H9 (cell line): ENCODE results near the gene CSMD2. TPM values are rescaled to one million over a fixed set of nuclear protein-coding genes. Genes with fewer than 3 reads are reported as not detected.
A peak's percentile ranks its signal among the peaks of the same experiment; 100 is the strongest.

Experiments used
- DNase-seq: peaks from one replicate; pipeline ENCODE4 v3.0.0-alpha.2; 2017
- H2AFZ ChIP-seq: one replicate; pipeline ENCODE4 v1.6.1; 2013; ENCODE audit warnings: mild to moderate bottlenecking, low read length, control low read depth, moderate library complexity
- H2AK5ac ChIP-seq: 2 replicates; pipeline ENCODE4 v1.6.1; 2013; ENCODE audit warnings: low read length, control low read depth, mixed read lengths; ENCODE audit not compliant: insufficient read length
- H2BK120ac ChIP-seq: one replicate; pipeline ENCODE4 v1.6.1; 2013; ENCODE audit warnings: low read depth, mild to moderate bottlenecking, low read length, control low read depth, inconsistent platforms; ENCODE audit not compliant: poor library complexity, severe bottlenecking
- H2BK12ac ChIP-seq: 2 replicates; pipeline ENCODE4 v1.6.1; 2013; ENCODE audit warnings: low read length, control low read depth, mixed read lengths, low read depth; ENCODE audit not compliant: insufficient read length
- H2BK15ac ChIP-seq: 2 replicates; pipeline ENCODE4 v1.6.1; 2013; ENCODE audit warnings: low read depth, low read length, control low read depth
- H2BK20ac ChIP-seq: one replicate; pipeline ENCODE4 v1.6.1; 2013; ENCODE audit warnings: low read depth, mild to moderate bottlenecking, low read length, control low read depth, inconsistent platforms; ENCODE audit not compliant: poor library complexity, severe bottlenecking
- H2BK5ac ChIP-seq: 2 replicates; pipeline ENCODE4 v1.6.1; 2013; ENCODE audit warnings: low read length, control low read depth, mixed read lengths; ENCODE audit not compliant: insufficient read length
- H3K14ac ChIP-seq: 2 replicates; pipeline ENCODE4 v1.6.1; 2013; ENCODE audit warnings: low read length, control low read depth; ENCODE audit not compliant: insufficient read depth
- H3K18ac ChIP-seq: 2 replicates; pipeline ENCODE4 v1.6.1; 2013; ENCODE audit warnings: low read depth, mild to moderate bottlenecking, mixed read lengths, low read length, control low read depth; ENCODE audit not compliant: insufficient read length
- H3K23ac ChIP-seq: 2 replicates; pipeline ENCODE4 v1.6.1; 2013; ENCODE audit warnings: low read length, control low read depth, mixed read lengths, low read depth; ENCODE audit not compliant: insufficient read length
- H3K23me2 ChIP-seq: 2 replicates; pipeline ENCODE4 v1.6.1; 2013; ENCODE audit warnings: low read depth, mild to moderate bottlenecking, mixed read lengths, low read length, control low read depth; ENCODE audit not compliant: insufficient read length, poor library complexity, severe bottlenecking
- H3K27ac ChIP-seq: 2 replicates; pipeline ENCODE4 v1.5.1; 2013; ENCODE audit warnings: low read length, control low read depth, mixed read lengths, low read depth; ENCODE audit not compliant: insufficient read length
- H3K27me3 ChIP-seq: 2 replicates; pipeline ENCODE4 v1.6.1; 2013; ENCODE audit warnings: low read length, control low read depth, inconsistent platforms; ENCODE audit not compliant: insufficient read depth
- H3K4ac ChIP-seq: 2 replicates; pipeline ENCODE4 v1.6.1; 2013; ENCODE audit warnings: low read depth, mild to moderate bottlenecking, control low read depth, inconsistent platforms, low read length, moderate library complexity
- H3K4me1 ChIP-seq: 2 replicates; pipeline ENCODE4 v1.6.1; 2013; ENCODE audit warnings: low read length, control low read depth, inconsistent platforms; ENCODE audit not compliant: insufficient read depth
- H3K4me2 ChIP-seq: 2 replicates; pipeline ENCODE4 v1.6.1; 2013; ENCODE audit warnings: low read length, control low read depth, mixed read lengths; ENCODE audit not compliant: insufficient read length, insufficient read depth
- H3K56ac ChIP-seq: 2 replicates; pipeline ENCODE4 v1.6.1; 2013; ENCODE audit warnings: low read depth, mild to moderate bottlenecking, mixed read lengths, low read length, control low read depth; ENCODE audit not compliant: insufficient read length
- H3K79me1 ChIP-seq: 2 replicates; pipeline ENCODE4 v1.6.1; 2013; ENCODE audit warnings: low read depth, mild to moderate bottlenecking, moderate library complexity, low read length, control low read depth, inconsistent platforms; ENCODE audit not compliant: insufficient read depth, poor library complexity, severe bottlenecking
- H3K79me2 ChIP-seq: 2 replicates; pipeline ENCODE4 v1.6.1; 2013; ENCODE audit warnings: low read length, control low read depth, inconsistent platforms; ENCODE audit not compliant: insufficient read depth
- H3K9ac ChIP-seq: 2 replicates; pipeline ENCODE4 v1.6.1; 2013; ENCODE audit warnings: low read length, control low read depth, mixed read lengths; ENCODE audit not compliant: insufficient read length; ENCODE audit errors: extremely low read depth
- H3K9me3 ChIP-seq: one replicate; pipeline ENCODE4 v1.6.1; 2013; ENCODE audit warnings: low read depth, low read length, inconsistent platforms; ENCODE audit not compliant: control insufficient read depth
- H3T11ph ChIP-seq: one replicate; pipeline ENCODE4 v1.6.1; 2013; ENCODE audit warnings: mild to moderate bottlenecking, low read length, control low read depth, inconsistent platforms
- H4K20me1 ChIP-seq: one replicate; pipeline ENCODE4 v1.6.1; 2013; ENCODE audit not compliant: control insufficient read depth, insufficient read length, insufficient read depth
- H4K5ac ChIP-seq: 2 replicates; pipeline ENCODE4 v1.6.1; 2013; ENCODE audit warnings: low read depth, mild to moderate bottlenecking, mixed read lengths, low read length, control low read depth; ENCODE audit not compliant: insufficient read length
- H4K8ac ChIP-seq: replicated peaks from 2 replicates; pipeline ENCODE4 v1.6.1; 2013; ENCODE audit warnings: low read length, control low read depth, mixed read lengths, low read depth; ENCODE audit not compliant: insufficient read length
- H4K91ac ChIP-seq: 2 replicates; pipeline ENCODE4 v1.6.1; 2013; ENCODE audit warnings: low read depth, mild to moderate bottlenecking, moderate library complexity, mixed read lengths, low read length, control low read depth; ENCODE audit not compliant: insufficient read length
- H3K27ac Mint-ChIP-seq, 3 experiments: 2 replicates in 2 of 3; 3 replicates in 1 of 3; pipeline ENCODE4 v1.8.0; 2020 to 2021; ENCODE audit warnings: mixed read lengths in 3 of 3, mild to moderate bottlenecking in 1 of 3, moderate library complexity in 1 of 3
- H3K27me3 Mint-ChIP-seq: 2 replicates; pipeline ENCODE4 v1.8.0; 2021; ENCODE audit warnings: low read depth, mild to moderate bottlenecking, moderate library complexity, mixed read lengths
- H3K36me3 Mint-ChIP-seq, 3 experiments: 2 replicates in 2 of 3; 3 replicates in 1 of 3; pipeline ENCODE4 v1.8.0; 2020 to 2021; ENCODE audit warnings: low read depth in 3 of 3, mixed read lengths in 3 of 3; ENCODE audit not compliant: insufficient read depth in 1 of 3
- H3K4me1 Mint-ChIP-seq, 2 experiments: 2 replicates each; pipeline ENCODE4 v1.8.0; 2020; ENCODE audit warnings: mixed read lengths in 2 of 2
- H3K4me3 Mint-ChIP-seq, 2 experiments: 2 replicates in 1 of 2; 3 replicates in 1 of 2; pipeline ENCODE4 v1.8.0; 2020 to 2021; ENCODE audit warnings: mild to moderate bottlenecking in 2 of 2, mixed read lengths in 2 of 2, moderate library complexity in 1 of 2
- H3K9me3 Mint-ChIP-seq, 2 experiments: 2 replicates in 1 of 2; 3 replicates in 1 of 2; pipeline ENCODE4 v1.8.0; 2020; ENCODE audit warnings: mild to moderate bottlenecking in 2 of 2, mixed read lengths in 2 of 2, moderate library complexity in 1 of 2
- CTCF ChIP-seq: fragments of 200-600 bp; sonication (generic); conservative IDR thresholded peaks from 3 replicates; pipeline ENCODE4 v1.8.0; 2021; ENCODE audit warnings: antibody characterized with exemption, mild to moderate bottlenecking
- WGBS: extraction: QIAGEN DNeasy Blood & Tissue Kit; methylation state at CpG from one replicate; pipeline ENCODE4 v1.1.7; 2013; ENCODE audit warnings: missing lambda C conversion rate, low lambda C conversion rate, mixed read lengths; ENCODE audit not compliant: insufficient read length; ENCODE audit errors: extremely low coverage; 5-methylcytosine and 5-hydroxymethylcytosine counted together
- total RNA-seq: library from RNA; stranded (reverse); gene quantifications from 2 replicates; pipeline ENCODE4 v1.2.1, GENCODE V29; 2021

CSMD2 gene
- total RNA-seq, 1 experiment from 2014 or later = 6.4 TPM

- DNase-seq = peak; percentile 42
- no peak overlapping the region for H3K27ac ChIP-seq
- H3K9me3 Mint-ChIP-seq = no peaks in the 10 kb centered on the region
These were observed 523.8 kb downstream of the CSMD2 start for GRCh38 chr1:33641104-33641830.

More at GRCh38 chr1:33641104-33641830, 523.8 kb downstream of the CSMD2 start:
- no peaks in the 10 kb centered on the region for H3K27me3 ChIP-seq
- TF ChIP-seq CTCF = peak; percentile 73
- no peaks in the 10 kb centered on the region; the same call in 1 of the 2 replicates for H3K4me1 ChIP-seq
- no peaks in the 10 kb centered on the region for H3K79me2 ChIP-seq
- no peak overlapping the region for H2BK120ac ChIP-seq
- H4K20me1 ChIP-seq = no peaks in the 10 kb centered on the region
- no peaks in the 10 kb centered on the region for H3K23me2 ChIP-seq
- no peak overlapping the region for H4K8ac ChIP-seq
- Mint-ChIP-seq H3K36me3 (peaks cover 0 to 19% (median 7%) of the 10 kb centered on the region in 3 experiments; a peak in 3 of 7 replicates), H3K4me1 (peaks cover 13 to 17% of the 10 kb centered on the region in 2 experiments), H3K4me3 (no peak overlapping the region), H3K27ac (no peak overlapping the region; a peak in 1 of 7 replicates), H3K27me3 (peaks cover 2% of the 10 kb centered on the region)
- no peaks in the 10 kb centered on the region for H3K79me1 ChIP-seq
- no peak overlapping the region for H3K9ac ChIP-seq
- no peak overlapping the region for H2BK20ac ChIP-seq
- no peak overlapping the region for H2BK12ac ChIP-seq
- H3K9me3 ChIP-seq = no peaks in the 10 kb centered on the region
- H2AFZ ChIP-seq = no peak overlapping the region
- H3K4me2 ChIP-seq = no peak overlapping the region
- no peak overlapping the region for H4K91ac ChIP-seq
- no peak overlapping the region for H4K5ac ChIP-seq
- no peak overlapping the region for H2AK5ac ChIP-seq
- no peak overlapping the region for H3T11ph ChIP-seq
- no peak overlapping the region for H3K56ac ChIP-seq
- H3K4ac ChIP-seq = no peak overlapping the region
- H3K18ac ChIP-seq = no peak overlapping the region
- H2BK15ac ChIP-seq = no peak overlapping the region
- no peak overlapping the region for H3K23ac ChIP-seq
- no peak overlapping the region for H2BK5ac ChIP-seq
- no CpG with 5 or more reads among the region's 5 CpGs for WGBS
- no peak overlapping the region for H3K14ac ChIP-seq
